ENCODE measurements around the gene SLC38A2. TPM values are rescaled to one million over a fixed set of nuclear protein-coding genes. Genes with fewer than 3 reads are reported as not detected.
"Not testable (repeated sequence)": the region's sequence is repeated elsewhere in the genome, so short reads cannot be mapped to it uniquely, and the experiment has no call there.

Gene SLC38A2
- total RNA-seq, 2 experiments from 2014 or later = 216 to 283 TPM

- POLR2A ChIA-PET = interaction anchor here (0.8 kb wide), 1 partner anchor 83 kb away, joined by 3 read pairs; the partner anchor contains the start of gene SLC38A1
- CTCF ChIA-PET = interaction anchor here (1.1 kb wide), 1 partner anchor 461 kb away, joined by 3 read pairs; no protein-coding TSS in a partner anchor
- H3K36me3 Mint-ChIP-seq (ENCODE audit: low read depth) = no peaks in the 10 kb centered on the region
These were observed 20.5 kb downstream of the SLC38A2 start for GRCh38 chr12:46351886-46352650.

DNA sequence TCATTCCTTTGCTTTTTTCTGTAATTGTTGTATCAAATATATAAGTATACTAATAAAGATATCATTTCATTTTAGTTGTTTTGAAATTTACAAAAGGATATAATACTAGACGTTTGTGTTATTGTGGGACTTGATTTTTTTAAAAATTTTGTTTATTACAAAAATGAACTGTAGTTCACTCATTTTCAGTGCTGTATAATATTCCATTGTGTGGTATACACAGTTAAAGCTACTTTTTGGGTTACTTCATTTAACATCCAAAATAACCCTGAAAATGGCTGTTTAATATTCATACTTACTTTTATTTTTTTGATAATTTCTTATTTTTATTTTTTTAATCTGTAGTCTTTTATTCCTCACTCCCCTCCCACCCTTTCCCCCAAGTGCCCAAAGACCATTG, 21.4 kb downstream of the SLC38A2 start:
- Mint-ChIP-seq H3K27me3 (no peaks in the 10 kb centered on the region), H3K4me1 (peaks cover 13% of the 10 kb centered on the region), H3K36me3 (ENCODE audit: low read depth) (no peaks in the 10 kb centered on the region), H3K27ac (no peak overlapping the region), H3K4me3 (no peak overlapping the region), H3K9me3 (peaks cover 5% of the 10 kb centered on the region)
- POLR2A ChIA-PET = no interaction called here
- DNase-seq = no peak
- CTCF ChIA-PET = interaction anchor here (1.1 kb wide), 1 partner anchor 462 kb away, joined by 3 read pairs; no protein-coding TSS in a partner anchor

More at GRCh38 chr12:46351886-46352650, 20.5 kb downstream of the SLC38A2 start:
- DNase-seq = no peak
- no peak overlapping the region for H3K27ac Mint-ChIP-seq
- H3K27me3 Mint-ChIP-seq = no peaks in the 10 kb centered on the region
- peaks cover 13% of the 10 kb centered on the region for H3K4me1 Mint-ChIP-seq
- H3K9me3 Mint-ChIP-seq = peaks cover 5% of the 10 kb centered on the region
- H3K4me3 Mint-ChIP-seq = no peak overlapping the region

DNA sequence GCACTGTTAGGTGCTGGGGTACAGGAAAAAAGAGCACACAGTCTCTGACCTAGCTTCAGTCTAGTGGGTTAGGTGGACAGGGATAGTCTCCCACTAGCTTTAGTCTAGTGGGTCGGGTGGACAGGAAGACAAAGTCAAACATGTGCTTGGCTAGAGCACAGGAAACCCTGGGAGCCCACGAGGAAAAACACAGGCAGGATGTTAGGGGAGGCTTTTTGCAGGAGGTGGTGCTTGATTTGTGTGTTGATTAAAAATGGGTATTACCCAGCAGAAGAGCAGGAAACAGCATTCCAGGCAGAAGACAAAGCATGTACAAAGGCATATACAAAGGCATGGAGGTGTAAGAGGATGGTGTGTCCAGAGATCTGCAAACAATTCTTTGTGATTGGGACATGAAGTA, 23.3 kb downstream of the SLC38A2 start:
- DNase-seq = no peak
- peaks cover 5% of the 10 kb centered on the region for H3K9me3 Mint-ChIP-seq
- ChIA-PET CTCF (no interaction called here), POLR2A (no interaction called here)
- H3K4me3 Mint-ChIP-seq = no peak overlapping the region
- no peaks in the 10 kb centered on the region for H3K27me3 Mint-ChIP-seq
- H3K36me3 Mint-ChIP-seq (ENCODE audit: low read depth) = no peaks in the 10 kb centered on the region
- no peak overlapping the region for H3K27ac Mint-ChIP-seq
- peaks cover 9% of the 10 kb centered on the region for H3K4me1 Mint-ChIP-seq

GRCh38 chr12:46343118-46343852, 29.3 kb downstream of the SLC38A2 start:
- DNase-seq = no peak
- Mint-ChIP-seq H3K27me3 (peaks cover 12% of the 10 kb centered on the region), H3K4me1 (no peaks in the 10 kb centered on the region), H3K9me3 (no peaks in the 10 kb centered on the region), H3K36me3 (ENCODE audit: low read depth) (no peaks in the 10 kb centered on the region), H3K27ac (no peak overlapping the region), H3K4me3 (no peak overlapping the region)
- CTCF ChIA-PET = interaction anchor here (0.5 to 1.7 kb wide), 4 partner anchors 13 to 419 kb away, joined by 3 read pairs; no protein-coding TSS in a partner anchor
- POLR2A ChIA-PET = no interaction called here

DNA sequence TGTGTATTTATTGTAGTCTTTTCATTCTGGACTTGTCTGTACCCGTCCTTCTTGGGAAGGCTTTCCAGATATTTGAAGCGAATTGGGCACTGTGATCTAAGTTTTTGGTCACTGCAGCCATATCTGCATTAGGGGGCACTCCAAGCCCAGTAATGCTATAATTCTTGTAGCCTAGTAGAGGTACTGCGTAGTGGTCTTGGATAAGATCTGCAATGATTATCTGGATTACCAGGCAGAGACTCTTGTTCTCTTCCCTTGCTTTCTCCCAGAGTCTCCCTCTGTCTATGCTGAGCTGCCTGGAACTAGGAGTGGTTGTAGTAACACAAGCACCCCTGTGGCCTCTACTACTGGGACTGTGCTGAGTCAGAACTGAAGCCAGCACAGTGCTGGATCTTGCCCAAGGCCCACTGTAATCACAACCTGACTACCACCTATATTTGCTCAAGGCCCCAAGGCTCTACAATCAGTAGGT, 30.0 kb downstream of the SLC38A2 start:
- POLR2A ChIA-PET = no interaction called here

GRCh38 chr12:46339051-46339450, 33.5 kb downstream of the SLC38A2 start:
- no peak for DNase-seq
- Mint-ChIP-seq H3K27me3 (peaks cover 20% of the 10 kb centered on the region), H3K4me1 (no peaks in the 10 kb centered on the region), H3K36me3 (ENCODE audit: low read depth) (no peaks in the 10 kb centered on the region), H3K27ac (no peak overlapping the region), H3K4me3 (no peak overlapping the region), H3K9me3 (peaks cover 7% of the 10 kb centered on the region)
- ChIA-PET POLR2A (no interaction called here), CTCF (no interaction called here)

More for the DNA sequence above, 30.0 kb downstream of the SLC38A2 start:
- H3K27ac Mint-ChIP-seq = no peak overlapping the region
- peak; percentile 44 for DNase-seq
- peaks cover 12% of the 10 kb centered on the region for H3K27me3 Mint-ChIP-seq
- H3K4me3 Mint-ChIP-seq = no peak overlapping the region
- CTCF ChIA-PET = interaction anchor here (0.7 to 1.7 kb wide), 2 partner anchors 40 to 272 kb away, joined by 3 read pairs; no protein-coding TSS in a partner anchor
- no peaks in the 10 kb centered on the region for H3K36me3 Mint-ChIP-seq (ENCODE audit: low read depth)
- H3K9me3 Mint-ChIP-seq = no peaks in the 10 kb centered on the region
- no peaks in the 10 kb centered on the region for H3K4me1 Mint-ChIP-seq

- peaks cover 8% of the 10 kb centered on the region for H3K27me3 Mint-ChIP-seq
- no peak overlapping the region for H3K4me3 Mint-ChIP-seq
- H3K4me1 Mint-ChIP-seq = no peaks in the 10 kb centered on the region
- no peak for DNase-seq
- H3K27ac Mint-ChIP-seq = no peak overlapping the region
- peaks cover 9% of the 10 kb centered on the region for H3K36me3 Mint-ChIP-seq (ENCODE audit: low read depth)
- H3K9me3 Mint-ChIP-seq = peaks cover 31% of the 10 kb centered on the region
- ChIA-PET CTCF (interaction anchor here (0.9 kb wide), 1 partner anchor 10 kb away, joined by 3 read pairs; no protein-coding TSS in a partner anchor), POLR2A (no interaction called here)
These were observed 40.3 kb downstream of the SLC38A2 start for GRCh38 chr12:46332260-46332659.

- H3K27me3 Mint-ChIP-seq; POLR2A ChIA-PET; H3K4me3 Mint-ChIP-seq; DNase-seq; H3K36me3 Mint-ChIP-seq (ENCODE audit: low read depth); H3K4me1 Mint-ChIP-seq; H3K27ac Mint-ChIP-seq: not testable (repeated sequence)
- peaks cover 15% of the 10 kb centered on the region for H3K9me3 Mint-ChIP-seq
- CTCF ChIA-PET = interaction anchor here (0.6 to 1.1 kb wide), 3 partner anchors 79 to 1149 kb away, joined by 3 to 5 read pairs (median 3); no protein-coding TSS in a partner anchor
These were observed 47.5 kb downstream of the SLC38A2 start for GRCh38 chr12:46325075-46325474.

GRCh38 chr12:46320731-46321130, 51.8 kb downstream of the SLC38A2 start:
- ChIA-PET POLR2A (no interaction called here), CTCF (no interaction called here)
- DNase-seq = no peak
- H3K4me1 Mint-ChIP-seq = no peaks in the 10 kb centered on the region
- H3K36me3 Mint-ChIP-seq (ENCODE audit: low read depth) = no peaks in the 10 kb centered on the region
- no peak overlapping the region for H3K4me3 Mint-ChIP-seq
- no peak overlapping the region for H3K27ac Mint-ChIP-seq
- H3K9me3 Mint-ChIP-seq = peaks cover 6% of the 10 kb centered on the region
- H3K27me3 Mint-ChIP-seq = peaks cover 4% of the 10 kb centered on the region

GRCh38 chr12:46318037-46318436, 54.5 kb downstream of the SLC38A2 start:
- H3K27me3 Mint-ChIP-seq = peaks cover 10% of the 10 kb centered on the region
- POLR2A ChIA-PET = no interaction called here

More at GRCh38 chr12:46318037-46318436, 54.5 kb downstream of the SLC38A2 start:
- Mint-ChIP-seq H3K36me3 (ENCODE audit: low read depth) (peaks cover 2% of the 10 kb centered on the region), H3K4me3 (no peak overlapping the region), H3K27ac (no peak overlapping the region), H3K4me1 (no peaks in the 10 kb centered on the region), H3K9me3 (peaks cover 14% of the 10 kb centered on the region)
- no peak for DNase-seq
- CTCF ChIA-PET = no interaction called here

Other genes with a start within 250 kb of the SLC38A2 start
- gene SLC38A1, start 103.7 kb downstream of the SLC38A2 start, total RNA-seq = 100 to 1,000 TPM; 180 to 219 TPM

Data from activated CD4-positive, alpha-beta T cell treated with anti-CD3 and anti-CD28 coated beads, Interleukin-2, amount 10 ng/mL, durations not matched to agents 7 days and 5 days (primary cell).